DND-41 (cell line): ENCODE measurements around the gene UFL1.
"Not testable (repeated sequence)": the region's sequence is repeated elsewhere in the genome, so short reads cannot be mapped to it uniquely, and the experiment has no call there.

Experiments used
- ATAC-seq: fragments of 200-7000 bp; cut with Tn5 transposase; 3 replicates; pipeline ENCODE4 v1.9.1; 2021; ENCODE audit warnings: low read depth; ENCODE audit not compliant: insufficient read depth
- DNase-seq: peaks from one replicate; pipeline ENCODE4 v3.0.0-alpha.2; 2020
- H2AFZ ChIP-seq: 2 replicates; pipeline ENCODE4 v1.6.0; 2012; ENCODE audit warnings: low read depth, low read length
- H3K27ac ChIP-seq: 2 replicates; pipeline ENCODE4 v1.5.1; 2012; ENCODE audit warnings: low read length, inconsistent platforms
- H3K27me3 ChIP-seq: fragments of 200-600 bp; sonication (generic); 2 replicates; pipeline ENCODE4 v1.6.0; 2012; ENCODE audit warnings: low read length, mild to moderate bottlenecking, inconsistent platforms; ENCODE audit not compliant: insufficient read depth, poor library complexity
- H3K36me3 ChIP-seq: 2 replicates; pipeline ENCODE4 v1.5.1; 2012; ENCODE audit warnings: low read length, inconsistent platforms; ENCODE audit not compliant: insufficient read depth
- H3K4me1 ChIP-seq: 2 replicates; pipeline ENCODE4 v1.5.1; 2012; ENCODE audit warnings: mild to moderate bottlenecking, low read length; ENCODE audit not compliant: insufficient read depth
- H3K4me2 ChIP-seq: 2 replicates; pipeline ENCODE4 v1.6.0; 2012; ENCODE audit warnings: mild to moderate bottlenecking, moderate library complexity, low read length, inconsistent platforms; ENCODE audit not compliant: insufficient read depth
- H3K4me3 ChIP-seq, 2 experiments: fragments of 200-600 bp in 1 of 2; shearing (Covaris generic) in 1 of 2; 2 replicates each; pipeline ENCODE4 v1.5.1; 2012 to 2016; ENCODE audit warnings: inconsistent platforms in 2 of 2, low read length in 2 of 2, mild to moderate bottlenecking in 2 of 2, low read depth in 1 of 2, moderate library complexity in 1 of 2
- H3K79me2 ChIP-seq: 2 replicates; pipeline ENCODE4 v1.6.0; 2012; ENCODE audit warnings: low read length, inconsistent platforms; ENCODE audit not compliant: insufficient read depth
- H3K9ac ChIP-seq: 2 replicates; pipeline ENCODE4 v1.6.0; 2012; ENCODE audit warnings: low read depth, mild to moderate bottlenecking, inconsistent platforms, low read length, moderate library complexity
- H3K9me3 ChIP-seq: 2 replicates; pipeline ENCODE4 v1.5.1; 2012; ENCODE audit warnings: low read length, moderate library complexity, mild to moderate bottlenecking, inconsistent platforms; ENCODE audit not compliant: insufficient read depth, severe bottlenecking
- H4K20me1 ChIP-seq: 2 replicates; pipeline ENCODE4 v1.6.0; 2012; ENCODE audit warnings: low read length; ENCODE audit not compliant: insufficient read depth
- EZH2 ChIP-seq: IDR thresholded peaks from 3 replicates; pipeline ENCODE4 v1.6.1; 2012; ENCODE audit warnings: borderline replicate concordance, low read depth, mild to moderate bottlenecking, moderate library complexity, low read length, inconsistent platforms; ENCODE audit not compliant: severe bottlenecking
- TF ChIP-seq, protein P1 (sequence below): IDR thresholded peaks from 2 replicates; pipeline ENCODE4 v1.5.1; 2012; ENCODE audit warnings: borderline replicate concordance, low read length, moderate library complexity, mild to moderate bottlenecking; ENCODE audit not compliant: poor library complexity, severe bottlenecking; ENCODE audit errors: extremely low read depth

UFL1 gene

DNA sequence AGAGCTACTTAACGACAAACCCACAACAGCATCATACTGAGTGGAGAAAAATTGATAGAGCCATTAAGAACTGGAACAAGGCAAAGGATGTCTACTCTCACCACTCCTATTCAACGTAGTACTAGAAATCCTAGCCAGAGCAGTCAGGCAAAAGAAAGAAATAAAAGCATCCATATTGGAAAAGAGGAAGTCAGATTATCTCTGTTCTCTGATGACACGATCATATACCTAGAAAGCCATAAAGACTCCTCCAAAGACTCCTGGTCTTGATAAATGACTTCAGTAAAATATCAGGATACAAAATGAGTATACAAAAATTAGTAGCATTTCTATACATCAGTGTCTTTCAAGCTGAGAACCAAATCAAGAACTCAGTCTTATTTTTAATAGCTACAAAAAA is 24.3 kb downstream of the UFL1 start:
- Histone ChIP-seq H3K9ac (no peak overlapping the region), H4K20me1 (no peaks in the 10 kb centered on the region), H3K4me2 (no peak overlapping the region), H2AFZ (no peak overlapping the region), H3K36me3 (peaks cover 66% of the 10 kb centered on the region), H3K4me3 (no peak overlapping the region), H3K27me3 (no peaks in the 10 kb centered on the region), H3K79me2 (no peaks in the 10 kb centered on the region), H3K4me1 (no peaks in the 10 kb centered on the region), H3K9me3 (no peaks in the 10 kb centered on the region), H3K27ac (no peak overlapping the region)
- ATAC-seq (no peak), DNase-seq (no peak)
- TF ChIP-seq EZH2: no peak
- TF ChIP-seq, protein P1, sequence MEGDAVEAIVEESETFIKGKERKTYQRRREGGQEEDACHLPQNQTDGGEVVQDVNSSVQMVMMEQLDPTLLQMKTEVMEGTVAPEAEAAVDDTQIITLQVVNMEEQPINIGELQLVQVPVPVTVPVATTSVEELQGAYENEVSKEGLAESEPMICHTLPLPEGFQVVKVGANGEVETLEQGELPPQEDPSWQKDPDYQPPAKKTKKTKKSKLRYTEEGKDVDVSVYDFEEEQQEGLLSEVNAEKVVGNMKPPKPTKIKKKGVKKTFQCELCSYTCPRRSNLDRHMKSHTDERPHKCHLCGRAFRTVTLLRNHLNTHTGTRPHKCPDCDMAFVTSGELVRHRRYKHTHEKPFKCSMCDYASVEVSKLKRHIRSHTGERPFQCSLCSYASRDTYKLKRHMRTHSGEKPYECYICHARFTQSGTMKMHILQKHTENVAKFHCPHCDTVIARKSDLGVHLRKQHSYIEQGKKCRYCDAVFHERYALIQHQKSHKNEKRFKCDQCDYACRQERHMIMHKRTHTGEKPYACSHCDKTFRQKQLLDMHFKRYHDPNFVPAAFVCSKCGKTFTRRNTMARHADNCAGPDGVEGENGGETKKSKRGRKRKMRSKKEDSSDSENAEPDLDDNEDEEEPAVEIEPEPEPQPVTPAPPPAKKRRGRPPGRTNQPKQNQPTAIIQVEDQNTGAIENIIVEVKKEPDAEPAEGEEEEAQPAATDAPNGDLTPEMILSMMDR: no peak

DNA sequence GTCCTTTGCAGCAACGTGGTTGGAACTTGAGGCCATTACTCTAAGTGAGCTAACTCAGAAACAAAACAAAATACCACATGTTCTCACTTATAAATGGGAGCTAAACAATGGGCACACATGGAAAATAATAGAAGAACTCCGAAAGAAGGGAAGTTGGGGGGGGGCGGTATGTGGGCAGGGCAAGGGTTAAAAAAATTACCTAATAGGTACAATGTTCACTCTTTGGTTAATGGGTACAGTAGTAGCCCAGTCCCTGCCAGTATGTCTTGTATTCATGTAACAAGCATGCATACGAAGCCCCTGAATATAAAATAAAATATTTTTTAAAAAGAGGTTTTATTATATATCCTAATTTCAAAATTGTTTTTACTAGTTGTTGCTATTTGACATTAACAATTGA is 26.0 kb downstream of the UFL1 start:
- no peaks in the 10 kb centered on the region for H3K9me3 ChIP-seq
- peaks cover 70% of the 10 kb centered on the region for H3K36me3 ChIP-seq
- H4K20me1 ChIP-seq: no peaks in the 10 kb centered on the region
- H3K79me2 ChIP-seq: no peaks in the 10 kb centered on the region
- H3K27me3 ChIP-seq: no peaks in the 10 kb centered on the region
- ATAC-seq (no peak), DNase-seq (no peak)
- no peak overlapping the region for H3K9ac ChIP-seq
- H3K4me3 ChIP-seq: no peak overlapping the region
- no peak overlapping the region for H3K27ac ChIP-seq
- H3K4me1 ChIP-seq: no peaks in the 10 kb centered on the region
- no peak overlapping the region for H3K4me2 ChIP-seq
- no peak overlapping the region for H2AFZ ChIP-seq
- TF ChIP-seq, protein P1: no peak

DNA sequence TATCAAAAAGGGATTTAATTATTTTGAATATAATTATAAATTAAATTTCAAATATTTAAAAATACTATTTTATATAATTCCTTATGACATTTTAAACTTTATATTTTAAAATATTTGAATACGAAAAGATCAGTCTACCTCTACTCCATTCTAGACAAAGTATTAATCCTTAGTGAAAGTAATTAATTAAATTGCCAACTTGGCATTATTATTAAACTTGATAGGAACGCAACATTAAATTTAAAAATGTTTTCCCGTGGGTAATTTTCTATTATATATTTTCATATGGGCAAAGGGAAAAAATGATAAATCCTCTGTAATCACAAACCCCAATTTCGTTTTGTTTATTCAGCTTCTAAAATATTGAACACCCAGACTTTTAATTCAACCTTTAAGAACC is 33.0 kb downstream of the UFL1 start:
- Histone ChIP-seq H3K4me1 (no peaks in the 10 kb centered on the region), H3K36me3 (peaks cover 52% of the 10 kb centered on the region), H3K4me2 (no peak overlapping the region), H3K9me3 (no peaks in the 10 kb centered on the region), H3K4me3 (no peak overlapping the region), H4K20me1 (no peaks in the 10 kb centered on the region), H3K27me3 (no peaks in the 10 kb centered on the region), H3K79me2 (no peaks in the 10 kb centered on the region), H2AFZ (no peak overlapping the region), H3K27ac (no peak overlapping the region), H3K9ac (no peak overlapping the region)
- DNase-seq (no peak), ATAC-seq (no peak)
- no peak for TF ChIP-seq EZH2
- TF ChIP-seq, protein P1: no peak

DNA sequence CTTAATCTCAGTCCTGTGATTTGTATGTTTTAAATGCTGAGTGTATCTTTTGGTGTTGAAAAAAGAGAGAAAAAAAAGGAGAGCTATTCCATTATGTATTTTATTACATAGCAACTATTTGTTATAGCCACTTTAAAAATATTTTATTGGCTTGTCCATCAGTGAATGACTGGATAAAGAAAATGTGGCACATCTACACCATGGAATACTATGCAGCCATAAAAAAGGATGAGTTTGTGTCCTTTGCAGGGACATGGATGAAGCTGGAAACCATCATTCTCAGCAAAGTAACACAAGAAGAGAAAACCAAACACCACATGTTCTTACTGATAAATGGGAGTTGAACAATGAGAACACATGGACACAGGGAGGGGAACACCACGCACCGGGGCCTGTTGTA is 38.1 kb downstream of the UFL1 start:
- H3K9me3 ChIP-seq, H4K20me1 ChIP-seq, H3K4me3 ChIP-seq, H2AFZ ChIP-seq, H3K79me2 ChIP-seq, H3K4me1 ChIP-seq, H3K27ac ChIP-seq, ATAC-seq, DNase-seq, H3K27me3 ChIP-seq, H3K9ac ChIP-seq, H3K4me2 ChIP-seq: not testable (repeated sequence)
- H3K36me3 ChIP-seq: peaks cover 11% of the 10 kb centered on the region; the same call in 1 of the 2 replicates
